Posterior cingulate gyrus (tissue), 11 donors: ENCODE results near the gene PPP2R2C.

Source experiments
- DNase-seq, 10 donors: peaks; one replicate each; pipeline versions ENCODE4 v3.0.0 to v3.0.0-alpha.2; 2020 to 2021; ENCODE audit warnings: mixed read lengths in 3 of 10
- intact Hi-C: fragments of 100-400 bp; cut with DNase I; formaldehyde crosslinking; loops from one replicate; pipeline ENCODE4 v1.15.1; 2023

PPP2R2C gene

DNA sequence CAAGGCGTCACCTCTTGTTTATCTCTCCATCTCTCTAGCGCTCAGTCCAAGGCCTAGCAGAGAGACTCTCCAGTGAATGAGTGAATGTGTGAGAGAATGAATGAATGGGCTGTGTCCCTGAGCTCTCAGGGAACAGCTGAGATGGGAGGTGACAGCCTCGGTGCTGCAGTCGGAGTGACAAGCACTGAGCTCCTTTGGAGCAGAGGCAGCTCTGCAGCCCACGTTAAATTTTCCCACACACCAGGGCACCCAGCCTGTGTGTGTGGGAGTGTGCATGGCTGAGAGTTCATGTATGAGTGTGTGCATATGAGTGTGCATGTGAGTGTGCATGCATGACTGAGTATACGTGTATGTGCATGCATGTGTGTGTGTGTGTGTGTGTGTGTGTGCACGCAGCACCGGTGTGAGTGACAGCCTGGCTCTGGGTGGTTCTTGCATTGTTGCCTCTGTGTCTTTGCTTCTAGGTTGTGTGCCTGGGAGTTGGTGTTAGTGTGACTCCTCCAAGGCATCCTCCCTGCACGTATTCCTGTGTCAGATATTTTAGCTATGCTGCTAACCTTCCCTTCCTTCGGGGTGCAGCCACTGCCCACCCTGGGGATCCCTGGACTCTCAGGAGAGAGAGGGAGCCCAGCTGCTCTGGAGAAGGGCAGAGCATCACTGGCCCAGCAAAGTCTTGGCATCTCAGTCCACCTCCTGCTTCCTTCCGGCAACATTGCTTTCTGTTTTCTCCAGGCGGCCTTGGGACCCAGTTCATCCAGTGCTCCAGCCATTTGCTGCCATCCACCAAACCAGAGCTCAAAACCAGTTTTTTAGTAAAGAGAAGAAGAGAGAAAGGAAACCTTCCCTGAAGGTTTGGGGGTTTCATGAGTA, 98.6 kb downstream of the PPP2R2C start:
- DNase-seq = peak in 5 of 10 donors; percentile 49 to 88 (median 77)
- intact Hi-C loops = no loop called here

DNA sequence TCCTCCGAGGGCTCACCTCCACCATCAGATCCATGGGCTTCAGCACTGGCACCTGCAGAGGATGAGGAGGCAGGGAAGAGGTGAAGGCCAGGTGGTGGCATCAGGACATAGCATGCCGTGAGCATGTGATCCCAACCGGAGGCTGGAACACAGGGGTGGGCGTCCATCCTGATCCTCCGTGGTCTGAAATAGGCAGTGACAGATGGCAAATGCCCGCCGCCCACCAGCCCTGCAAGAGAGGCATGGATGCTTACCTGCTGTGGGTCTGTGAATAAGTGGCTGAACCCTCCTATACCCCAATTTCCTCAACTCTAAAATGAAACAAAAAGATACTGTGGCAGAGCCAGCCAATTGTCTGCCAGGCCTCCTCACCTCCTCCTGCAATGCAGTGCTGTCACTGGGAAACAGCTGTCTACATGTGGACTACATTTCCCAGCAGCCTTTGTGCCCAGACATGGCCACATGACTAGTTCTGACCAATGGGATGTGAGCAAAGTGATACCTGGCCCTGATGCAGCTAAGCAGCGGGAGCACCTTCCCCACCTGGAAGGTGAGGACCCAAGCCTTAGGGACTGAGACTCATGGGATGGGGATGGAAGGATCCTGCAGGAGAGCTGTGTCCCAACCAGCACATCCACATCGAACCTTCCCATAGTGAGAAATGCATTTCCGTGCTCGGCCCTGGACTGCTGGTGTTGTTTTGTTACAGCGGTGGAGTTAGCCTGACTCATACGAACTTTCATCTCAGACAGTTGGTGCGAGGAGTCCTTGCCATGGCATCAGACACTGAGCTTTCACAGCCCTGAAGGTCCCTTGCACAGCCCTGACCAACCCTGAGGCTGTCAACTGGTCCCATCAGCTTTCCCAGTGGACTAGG, 99.5 kb downstream of the PPP2R2C start:
- intact Hi-C loops = no loop called here

DNA sequence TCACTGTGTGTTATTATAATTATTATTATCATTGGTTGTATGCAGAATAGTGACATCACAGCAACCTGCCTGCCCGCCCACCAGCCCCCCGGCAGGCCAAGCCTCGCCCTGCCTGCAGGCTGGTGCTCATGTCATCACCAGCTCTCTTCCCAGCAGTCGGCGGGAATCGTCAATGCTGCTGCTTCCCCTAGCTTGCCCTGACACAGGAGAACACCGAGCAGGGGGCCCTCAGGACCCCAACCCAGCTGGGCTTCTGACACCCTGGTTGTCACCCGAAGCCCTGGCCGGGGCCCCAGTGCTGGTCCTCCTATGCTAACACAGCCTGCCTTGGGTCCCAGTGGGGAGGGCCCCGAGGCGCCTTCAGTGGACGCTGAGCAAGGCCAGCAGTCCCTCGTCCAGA, 100.6 kb downstream of the PPP2R2C start:
- intact Hi-C loops = no loop called here

More for the DNA sequence above, 99.5 kb downstream of the PPP2R2C start:
- DNase-seq = peak in 6 of 10 donors; percentile 38 to 90 (median 68)

DNA sequence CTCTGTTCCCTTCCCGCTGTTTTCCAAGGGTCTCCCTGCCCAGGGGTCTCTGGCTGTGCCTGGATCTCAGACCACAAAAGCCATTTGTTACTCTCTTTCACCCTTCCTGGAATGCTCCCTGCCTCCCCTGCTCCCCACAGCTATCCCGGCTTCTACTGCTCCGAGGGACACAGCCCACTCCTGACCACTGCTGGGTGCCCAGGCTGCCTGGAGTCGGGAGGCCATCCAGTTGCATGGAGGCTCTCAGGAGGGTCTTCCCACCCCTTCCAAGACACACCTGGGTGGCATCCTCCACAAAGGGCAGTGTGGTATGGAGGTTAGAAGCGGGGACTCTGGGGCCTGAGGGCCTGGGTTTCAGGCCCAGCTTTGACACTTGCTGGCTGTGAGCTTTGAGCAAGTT, 101.1 kb downstream of the PPP2R2C start:
- DNase-seq = peak in 1 of 10 donors; percentile 70
- intact Hi-C loops = no loop called here

More for the DNA sequence above, 100.6 kb downstream of the PPP2R2C start:
- peak in 1 of 10 donors; percentile 78 for DNase-seq

DNA sequence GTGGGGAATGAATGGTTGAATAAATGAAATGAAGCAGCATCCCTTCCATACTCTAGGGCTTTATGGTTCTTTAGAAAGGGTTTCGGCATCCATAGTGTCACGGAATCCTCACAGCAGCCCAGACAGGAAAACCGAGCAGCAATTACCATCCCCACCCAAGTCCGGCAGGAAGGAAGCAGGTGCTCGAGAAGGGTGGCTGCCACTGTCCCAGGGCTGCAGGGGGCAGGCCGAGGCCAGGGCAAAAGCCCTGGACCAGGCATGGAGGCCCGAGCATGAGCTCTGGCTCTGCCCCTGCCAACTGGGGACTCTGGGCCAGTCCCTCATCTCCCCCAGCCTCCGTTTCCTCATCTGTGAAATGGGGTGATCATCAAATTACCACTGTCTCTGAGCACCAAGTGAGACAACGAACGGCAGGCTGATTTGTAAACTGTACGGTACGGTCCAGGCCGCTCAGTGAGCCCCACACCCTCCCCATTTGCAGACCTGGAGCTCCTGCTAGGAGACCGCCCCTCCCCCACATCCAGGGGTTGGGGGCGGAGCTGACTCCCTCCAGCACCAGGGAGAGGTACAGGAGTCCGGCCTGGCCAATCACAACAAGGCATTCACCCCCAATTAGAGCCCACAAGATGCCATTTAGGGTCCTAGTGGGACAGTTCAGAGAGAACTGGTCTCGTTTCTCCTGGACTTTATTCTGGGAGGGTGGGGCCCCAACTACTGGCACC, 102.3 kb downstream of the PPP2R2C start:
- intact Hi-C loops = no loop called here
- peak in 1 of 10 donors; percentile 67 for DNase-seq

DNA sequence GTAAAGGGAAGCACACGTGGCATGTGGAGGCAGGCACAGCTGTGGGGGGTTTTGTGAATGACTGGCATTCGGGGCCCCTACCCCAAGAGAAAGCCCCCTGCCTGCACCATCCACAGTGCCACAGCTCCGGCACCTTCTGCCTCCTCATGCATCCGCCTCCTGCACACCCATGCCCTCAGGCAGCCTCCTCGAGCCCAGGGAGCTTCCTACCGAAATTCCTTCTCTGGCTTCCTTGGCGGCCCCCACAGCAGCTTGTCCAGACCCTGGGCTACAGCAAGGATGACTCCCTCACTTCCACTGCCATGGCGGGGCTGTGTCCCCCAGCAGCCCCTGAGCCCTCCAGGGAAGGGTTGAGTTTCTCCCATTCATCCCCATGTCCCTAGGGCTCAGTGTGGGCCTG, 102.9 kb downstream of the PPP2R2C start:
- peak in 4 of 10 donors; percentile 10 to 61 (median 26) for DNase-seq
- intact Hi-C loops = no loop called here

DNA sequence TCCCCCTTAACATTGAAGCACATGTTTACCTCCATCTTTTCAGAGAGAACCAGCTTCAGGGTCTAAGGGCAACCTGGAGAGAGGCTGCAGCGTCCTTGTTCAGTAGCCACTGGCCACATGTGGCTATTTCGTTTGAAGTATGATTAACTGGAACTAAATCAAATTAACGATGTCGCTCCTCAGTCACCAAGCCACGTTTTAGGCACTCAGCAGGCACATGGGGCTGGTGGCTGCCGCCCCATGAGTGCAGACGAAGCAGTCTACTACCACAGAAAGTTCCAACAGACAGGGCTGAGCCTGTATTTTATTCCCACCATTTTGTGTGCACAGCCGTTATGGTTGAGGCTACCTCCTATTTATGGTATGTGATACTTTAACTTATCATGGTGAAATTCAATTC, 103.4 kb downstream of the PPP2R2C start:
- peak in 4 of 10 donors; percentile 2 to 34 (median 25) for DNase-seq
- intact Hi-C loops = no loop called here

DNA sequence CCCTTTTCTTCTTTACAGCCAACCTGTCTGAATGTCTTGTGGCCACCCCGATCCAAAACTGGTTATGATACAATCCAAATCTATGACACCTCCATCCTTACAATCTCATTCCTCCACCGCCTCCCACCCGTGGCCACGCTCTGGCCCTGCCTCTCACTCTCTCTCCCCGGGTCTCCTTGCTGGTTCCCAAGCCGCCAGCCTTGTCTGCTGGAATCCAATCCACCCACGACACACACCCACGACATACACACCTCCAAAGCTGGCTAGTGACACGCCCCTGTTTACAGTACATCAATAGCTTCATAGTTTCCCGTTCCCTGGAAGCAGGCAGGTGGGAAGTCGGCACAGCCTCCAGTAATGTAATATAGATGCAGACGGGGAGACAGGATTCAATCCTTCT, 103.8 kb downstream of the PPP2R2C start:
- peak in 4 of 10 donors; percentile 13 to 78 (median 67) for DNase-seq
- intact Hi-C loops = no loop called here

DNA sequence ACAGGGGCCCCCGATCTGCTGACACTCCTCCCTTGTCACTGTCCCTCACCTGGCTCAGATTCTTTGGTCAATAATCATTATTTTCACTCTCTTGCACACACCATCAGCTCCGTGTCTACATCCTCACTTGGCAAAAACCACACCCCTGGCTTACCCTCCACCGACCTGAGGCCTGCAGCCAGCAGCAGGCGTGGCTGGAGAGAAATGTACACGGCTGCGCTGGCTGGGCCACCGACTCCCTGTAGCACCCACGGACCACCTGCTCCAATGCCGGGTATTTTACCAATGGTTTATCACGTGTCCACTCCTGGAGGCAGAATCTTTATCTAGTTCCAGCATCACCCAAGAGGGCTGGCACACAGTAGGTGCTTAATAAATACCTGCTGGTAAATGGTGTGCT, 104.3 kb downstream of the PPP2R2C start:
- peak in 3 of 10 donors; percentile 33 to 79 (median 74) for DNase-seq
- intact Hi-C loops = no loop called here

DNA sequence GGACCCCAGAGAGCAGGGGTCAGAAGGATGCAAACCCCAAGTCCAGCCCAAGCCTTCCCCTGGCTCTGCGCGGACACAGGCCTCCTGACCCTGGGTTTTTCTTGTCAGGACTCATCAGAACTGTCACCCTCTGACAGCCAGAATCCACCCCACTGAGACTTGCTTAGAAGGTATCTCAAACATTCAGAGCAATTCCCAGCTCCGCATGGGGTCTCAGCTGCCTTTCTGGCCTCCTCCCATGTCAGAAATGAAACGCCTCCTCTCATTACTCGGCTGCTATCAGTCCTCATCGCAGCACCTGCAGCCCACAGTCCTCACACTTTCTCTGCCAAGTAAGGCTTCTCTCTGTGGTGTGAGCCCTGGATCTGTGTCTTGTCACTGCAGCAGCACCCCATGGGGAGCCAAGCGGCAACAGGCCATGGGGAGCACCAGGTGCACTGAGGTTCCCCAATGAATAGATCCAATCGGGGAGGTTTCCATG, 105.0 kb downstream of the PPP2R2C start:
- DNase-seq = peak in 3 of 10 donors; percentile 64 to 76 (median 67)
- intact Hi-C loops = no loop called here

DNA sequence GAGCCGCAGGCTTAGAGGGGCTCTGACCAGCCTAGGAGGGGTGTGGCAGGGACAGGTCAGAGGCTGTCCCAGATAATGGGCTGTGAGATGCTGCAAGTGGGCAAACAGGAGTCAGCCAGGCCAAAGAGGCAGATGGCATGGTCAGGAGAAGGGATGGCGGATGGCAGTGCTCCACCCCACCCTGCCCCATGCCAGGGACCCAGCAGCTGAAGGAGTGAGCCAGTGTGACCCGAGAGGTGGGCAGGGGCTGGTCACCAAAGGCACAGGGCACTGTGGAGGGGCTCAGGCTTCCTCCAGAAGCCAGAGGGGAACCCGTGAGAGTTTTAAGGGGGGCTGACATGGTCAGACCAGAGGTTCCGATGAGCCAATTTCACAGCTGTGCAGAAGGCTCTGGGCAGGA, 105.8 kb downstream of the PPP2R2C start:
- DNase-seq = peak in 3 of 10 donors; percentile 52 to 75 (median 67)
- intact Hi-C loops = no loop called here

DNA sequence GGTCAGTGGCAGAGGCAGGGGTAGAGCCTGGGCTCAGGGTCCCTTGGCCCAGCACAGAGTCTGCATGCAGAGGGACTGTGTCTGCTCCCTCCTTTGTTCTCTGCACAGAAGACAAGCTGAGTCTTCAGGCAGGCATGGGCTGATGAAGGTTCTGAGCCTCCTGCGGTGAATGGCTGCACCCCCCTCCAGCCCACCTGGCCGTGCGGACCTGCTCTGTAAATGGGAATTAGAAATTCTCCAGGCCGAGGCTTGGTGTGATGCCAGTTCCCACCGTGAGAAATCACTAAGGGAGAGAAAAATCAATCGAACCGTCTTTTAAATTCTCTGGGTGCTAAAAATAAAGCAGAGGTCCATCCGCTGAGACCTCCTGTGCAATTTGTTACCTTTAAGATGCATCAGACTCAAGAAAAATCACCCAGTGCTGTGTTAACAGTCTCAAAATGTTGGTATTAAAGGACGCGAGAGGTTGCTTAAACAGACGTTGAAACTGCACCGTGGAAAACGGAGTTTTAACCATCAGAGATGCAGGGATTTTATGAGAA, 106.8 kb downstream of the PPP2R2C start:
- DNase-seq = peak in 2 of 10 donors; percentile 40 to 45
- intact Hi-C loops = no loop called here

DNA sequence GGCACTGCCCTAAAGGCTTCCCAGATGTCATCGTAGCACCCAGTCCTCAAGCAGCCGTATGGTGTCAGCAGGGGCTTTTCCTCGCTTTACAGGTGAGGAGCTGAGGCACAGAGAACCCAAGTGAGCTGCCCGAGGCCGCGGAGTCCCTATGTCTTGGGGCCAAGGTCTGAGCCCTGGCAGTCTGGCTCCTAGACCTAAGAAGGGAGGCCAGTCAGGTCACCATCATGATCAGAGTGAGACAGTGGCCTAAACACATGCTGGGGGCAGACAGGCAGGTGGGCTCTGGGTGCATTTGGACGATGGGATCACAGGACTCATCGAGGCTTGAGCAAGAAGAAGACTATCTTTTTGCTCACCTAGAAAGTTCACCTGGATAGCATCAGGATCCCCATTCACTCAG, 107.8 kb downstream of the PPP2R2C start:
- intact Hi-C loops = no loop called here
- peak in 2 of 10 donors; percentile 22 to 59 for DNase-seq

DNA sequence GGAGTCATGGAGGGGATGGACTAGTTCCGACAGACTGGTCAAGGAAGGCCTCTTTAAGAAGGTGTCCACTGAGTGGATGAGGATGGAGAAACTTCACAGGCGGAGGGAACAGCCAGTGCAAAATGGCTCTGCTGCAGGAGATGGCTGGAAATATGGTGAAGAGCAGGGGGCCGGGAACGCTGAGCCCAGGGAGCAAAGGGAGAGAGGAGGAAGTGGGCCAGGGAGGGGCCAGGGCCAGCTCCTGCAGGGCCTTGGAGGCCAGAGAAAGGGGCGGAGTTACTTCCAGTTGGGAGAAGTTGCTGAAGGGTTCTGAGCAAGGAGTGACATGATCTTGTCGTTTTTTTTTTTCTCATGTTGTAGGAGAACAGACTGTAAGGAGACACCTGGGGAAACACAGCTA, 108.3 kb downstream of the PPP2R2C start:
- intact Hi-C loops = no loop called here
- peak in 3 of 10 donors; percentile 28 to 71 (median 47) for DNase-seq

DNA sequence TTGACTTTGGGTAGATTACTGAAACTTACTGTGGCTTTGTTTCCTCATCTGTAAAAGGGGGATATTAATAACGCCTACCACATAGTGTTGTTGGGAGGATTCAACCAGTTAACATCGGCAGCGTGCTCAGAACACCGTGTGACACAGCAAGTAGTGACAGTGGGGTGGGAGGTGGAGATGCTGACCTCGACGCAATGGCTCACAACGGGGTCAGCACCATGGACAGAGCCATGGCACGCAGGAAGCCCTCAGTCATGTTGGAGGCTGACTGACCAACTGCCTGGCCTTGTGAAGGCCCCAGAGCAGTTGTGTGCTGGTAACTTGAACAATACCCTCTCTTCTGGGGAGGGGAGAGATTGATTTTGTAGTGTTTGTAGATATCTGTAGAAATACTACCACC, 109.5 kb downstream of the PPP2R2C start:
- DNase-seq = peak in 3 of 10 donors; percentile 5 to 77 (median 50)
- intact Hi-C loops = no loop called here

DNA sequence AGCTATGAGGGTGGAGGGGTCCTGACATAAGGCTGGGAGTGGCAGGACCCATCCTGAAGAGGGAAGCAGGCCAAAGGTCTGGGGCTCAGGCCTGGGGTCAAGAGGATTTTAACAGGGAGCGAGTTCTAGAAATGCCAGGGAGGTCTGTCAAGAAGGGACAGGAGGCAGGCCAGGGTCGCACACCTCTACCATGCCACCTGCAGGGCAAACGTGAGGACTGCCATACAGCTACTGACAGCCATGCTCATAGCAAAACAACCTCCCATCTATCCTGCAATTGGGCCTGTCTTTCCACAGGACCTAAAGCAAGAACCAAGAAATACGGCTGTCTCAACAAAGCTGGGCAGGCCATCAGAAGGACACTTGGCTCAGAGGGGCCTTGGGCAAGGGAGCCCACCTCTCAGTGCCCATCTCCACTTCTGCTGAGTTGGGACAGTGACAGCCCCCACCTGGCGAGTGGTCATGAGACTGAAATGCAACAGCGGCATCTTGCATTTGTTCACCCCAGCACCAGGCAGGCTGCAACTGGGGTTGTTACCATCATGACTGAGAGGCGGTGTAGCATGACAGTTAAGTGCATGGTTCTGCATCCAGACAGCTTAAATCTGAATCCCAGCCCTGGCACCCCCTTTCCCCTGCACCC, 110.0 kb downstream of the PPP2R2C start:
- DNase-seq = peak in 3 of 10 donors; percentile 50 to 84 (median 75)
- intact Hi-C loops = no loop called here

DNA sequence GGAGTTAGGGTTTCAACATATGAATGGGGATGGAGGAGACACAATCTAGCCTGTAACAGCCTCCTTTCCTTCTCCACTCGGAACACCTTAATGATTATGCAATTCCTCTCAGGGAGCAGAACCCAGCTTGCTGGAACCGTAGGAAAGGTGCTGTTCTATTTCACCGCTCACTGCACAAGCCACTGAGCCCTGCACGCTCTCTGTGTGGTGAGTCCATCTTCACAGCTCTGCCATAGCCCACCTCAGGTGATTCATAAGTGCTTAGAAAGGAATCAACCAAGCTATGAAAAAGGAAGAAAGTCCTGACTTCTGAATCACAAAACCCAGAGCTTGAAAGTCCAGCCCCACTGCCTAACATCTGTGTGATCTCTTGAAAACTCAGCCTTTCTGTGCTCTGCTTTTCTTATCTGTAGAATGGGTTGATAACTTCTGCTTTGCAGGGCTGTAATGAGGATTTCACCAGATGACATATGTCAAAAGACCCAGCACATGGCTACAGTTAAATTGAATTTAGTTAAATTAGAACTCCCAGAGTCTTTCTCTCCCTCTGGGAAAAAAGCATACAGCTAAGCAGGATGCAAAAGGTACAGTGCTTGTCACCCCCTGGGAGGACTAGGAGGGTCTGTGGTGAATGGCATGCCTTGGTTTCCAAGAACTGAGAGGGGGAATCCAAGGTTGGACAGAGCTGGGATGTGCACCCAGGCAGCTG, 111.2 kb downstream of the PPP2R2C start:
- intact Hi-C loops = no loop called here
- DNase-seq = peak in 3 of 10 donors; percentile 27 to 58 (median 41)

DNA sequence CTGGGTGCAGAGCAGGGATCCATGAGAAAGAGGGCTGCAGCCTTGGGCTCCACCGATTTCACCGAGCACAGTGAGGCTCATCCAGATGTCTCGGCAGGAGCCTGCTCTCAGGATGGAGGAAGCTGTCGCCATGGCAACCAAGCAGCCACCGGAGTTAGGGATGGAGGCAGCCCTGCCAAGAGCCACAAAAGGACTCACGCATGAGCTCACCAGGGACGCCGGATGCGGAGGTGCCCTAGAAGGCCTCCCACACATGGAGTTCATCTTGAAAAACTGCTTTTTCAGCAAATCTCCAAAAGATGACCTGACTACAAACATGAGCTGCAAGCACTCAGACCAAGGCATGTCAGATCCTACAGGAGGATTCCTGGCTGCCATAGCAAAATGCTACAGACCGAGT, 112.0 kb downstream of the PPP2R2C start:
- intact Hi-C loops = no loop called here
- DNase-seq = peak; percentile 47 to 98 (median 89)
